OCI-LY3 (cell line): ENCODE data around the gene SH3RF3.

ENCODE experiments used
- H2AFZ ChIP-seq: fragments of 200-600, 300-600 bp; shearing (Covaris generic); 2 replicates; pipeline ENCODE4 v1.6.0; 2014; ENCODE audit warnings: antibody characterized with exemption, low read depth, low read length
- H3K27ac ChIP-seq: fragments of 200-600, 300-600 bp; sonication (generic); 2 replicates; pipeline ENCODE4 v1.5.1; 2014; ENCODE audit warnings: mild to moderate bottlenecking, low read length, moderate library complexity, mixed read lengths
- H3K27me3 ChIP-seq: fragments of 200-600, 300-600 bp; sonication (generic); 2 replicates; pipeline ENCODE4 v1.6.1; 2014; ENCODE audit warnings: low read depth, low read length, mixed read lengths
- H3K36me3 ChIP-seq: fragments of 200-600, 300-600 bp; sonication (generic); replicated peaks from 2 replicates; pipeline ENCODE3; 2014; ENCODE audit warnings: low read depth, low read length, mixed read lengths
- H3K4me1 ChIP-seq: fragments of 300-600, 200-600 bp; sonication (generic); 2 replicates; pipeline ENCODE4 v1.6.1; 2014; ENCODE audit warnings: low read length, mixed read lengths
- H3K4me2 ChIP-seq: fragments of 200-600, 300-600 bp; sonication (generic); 2 replicates; pipeline ENCODE4 v1.6.1; 2014; ENCODE audit warnings: low read length, mixed read lengths
- H3K4me3 ChIP-seq: fragments of 300-600, 200-600 bp; sonication (generic); 2 replicates; pipeline ENCODE4 v1.5.1; 2014; ENCODE audit warnings: antibody characterized with exemption, mild to moderate bottlenecking, low read length, moderate library complexity
- H3K79me2 ChIP-seq: fragments of 300-600, 200-600 bp; shearing (Covaris generic); 2 replicates; pipeline ENCODE4 v1.6.1; 2014; ENCODE audit warnings: mild to moderate bottlenecking, low read length, mixed read lengths
- H3K9ac ChIP-seq: fragments of 300-600, 200-600 bp; shearing (Covaris generic); 2 replicates; pipeline ENCODE4 v1.6.0; 2014; ENCODE audit warnings: mild to moderate bottlenecking, low read length, moderate library complexity
- H3K9me3 ChIP-seq: fragments of 200-600, 300-600 bp; shearing (Covaris generic); 2 replicates; pipeline ENCODE4 v1.6.1; 2014; ENCODE audit warnings: low read length, mixed read lengths; ENCODE audit not compliant: insufficient read depth
- H4K20me1 ChIP-seq: fragments of 200-600, 300-600 bp; sonication (generic); 2 replicates; pipeline ENCODE4 v1.6.1; 2016; ENCODE audit warnings: low read length, mixed read lengths; ENCODE audit not compliant: insufficient read depth
- EZH2phosphoT487 ChIP-seq: fragments of 200-600 bp; shearing (Covaris generic); IDR thresholded peaks from 2 replicates; pipeline ENCODE4 v1.6.1; 2018; ENCODE audit warnings: antibody characterized with exemption, mixed run types, low read depth
- TF ChIP-seq, protein P1 (sequence below): fragments of 200-600, 300-600 bp; sonication (generic); IDR thresholded peaks from 2 replicates; pipeline ENCODE4 v1.5.1; 2014; ENCODE audit warnings: antibody characterized with exemption, low read length, low read depth

The SH3RF3 gene

DNA sequence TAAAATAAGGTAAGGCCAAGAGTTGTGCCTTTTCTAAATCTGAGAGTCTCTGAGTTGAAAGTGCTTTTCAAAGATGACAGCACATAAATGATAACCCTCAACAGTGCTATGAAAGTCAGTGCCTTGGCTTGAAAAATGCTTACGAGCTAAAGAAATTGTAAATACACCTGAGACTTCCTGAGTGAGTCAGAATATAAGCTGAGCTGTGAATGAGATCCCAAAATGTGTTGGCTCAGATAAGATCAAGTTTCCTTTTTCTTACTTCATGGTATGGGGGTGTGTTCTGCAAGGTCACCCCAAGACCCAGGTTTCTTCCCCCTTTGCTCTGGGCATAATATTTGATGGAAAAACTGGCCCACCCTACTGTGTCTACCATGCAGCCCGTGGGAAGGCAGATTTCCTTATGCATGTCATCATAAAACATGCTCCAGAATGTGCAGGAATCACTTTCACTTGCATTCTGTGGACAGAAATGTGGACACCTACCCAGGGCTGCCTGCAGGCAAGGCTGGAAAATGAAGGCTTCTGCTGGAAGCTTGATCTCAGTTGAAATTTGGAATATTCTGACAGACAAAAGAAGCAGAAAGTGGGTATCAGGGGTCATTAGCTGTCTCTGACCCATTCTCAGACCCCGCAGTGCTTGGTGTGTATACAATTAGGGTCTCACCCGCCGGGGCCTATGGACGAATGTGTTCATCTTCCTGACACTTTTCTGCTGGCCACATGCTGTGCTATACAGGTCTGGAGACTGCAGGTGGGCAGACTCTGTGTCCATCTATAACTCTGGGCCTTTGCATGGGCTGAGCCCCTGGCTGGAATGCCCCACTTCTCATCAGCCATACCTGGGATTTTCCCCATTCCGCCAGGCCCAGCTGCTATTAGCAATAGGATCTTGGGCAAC, 212.6 kb downstream of the SH3RF3 start:
- Histone ChIP-seq H3K79me2 (no peaks in the 10 kb centered on the region), H3K27me3 (peaks cover 19% of the 10 kb centered on the region), H3K4me2 (no peak overlapping the region), H3K4me1 (no peaks in the 10 kb centered on the region), H3K9me3 (no peaks in the 10 kb centered on the region), H4K20me1 (no peaks in the 10 kb centered on the region), H3K9ac (no peak overlapping the region), H3K27ac (no peak overlapping the region), H3K36me3 (no peaks in the 10 kb centered on the region), H3K4me3 (no peak overlapping the region), H2AFZ (no peak overlapping the region)
- TF ChIP-seq, protein P1, sequence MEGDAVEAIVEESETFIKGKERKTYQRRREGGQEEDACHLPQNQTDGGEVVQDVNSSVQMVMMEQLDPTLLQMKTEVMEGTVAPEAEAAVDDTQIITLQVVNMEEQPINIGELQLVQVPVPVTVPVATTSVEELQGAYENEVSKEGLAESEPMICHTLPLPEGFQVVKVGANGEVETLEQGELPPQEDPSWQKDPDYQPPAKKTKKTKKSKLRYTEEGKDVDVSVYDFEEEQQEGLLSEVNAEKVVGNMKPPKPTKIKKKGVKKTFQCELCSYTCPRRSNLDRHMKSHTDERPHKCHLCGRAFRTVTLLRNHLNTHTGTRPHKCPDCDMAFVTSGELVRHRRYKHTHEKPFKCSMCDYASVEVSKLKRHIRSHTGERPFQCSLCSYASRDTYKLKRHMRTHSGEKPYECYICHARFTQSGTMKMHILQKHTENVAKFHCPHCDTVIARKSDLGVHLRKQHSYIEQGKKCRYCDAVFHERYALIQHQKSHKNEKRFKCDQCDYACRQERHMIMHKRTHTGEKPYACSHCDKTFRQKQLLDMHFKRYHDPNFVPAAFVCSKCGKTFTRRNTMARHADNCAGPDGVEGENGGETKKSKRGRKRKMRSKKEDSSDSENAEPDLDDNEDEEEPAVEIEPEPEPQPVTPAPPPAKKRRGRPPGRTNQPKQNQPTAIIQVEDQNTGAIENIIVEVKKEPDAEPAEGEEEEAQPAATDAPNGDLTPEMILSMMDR, result no peak
- TF ChIP-seq EZH2phosphoT487, result no peak

DNA sequence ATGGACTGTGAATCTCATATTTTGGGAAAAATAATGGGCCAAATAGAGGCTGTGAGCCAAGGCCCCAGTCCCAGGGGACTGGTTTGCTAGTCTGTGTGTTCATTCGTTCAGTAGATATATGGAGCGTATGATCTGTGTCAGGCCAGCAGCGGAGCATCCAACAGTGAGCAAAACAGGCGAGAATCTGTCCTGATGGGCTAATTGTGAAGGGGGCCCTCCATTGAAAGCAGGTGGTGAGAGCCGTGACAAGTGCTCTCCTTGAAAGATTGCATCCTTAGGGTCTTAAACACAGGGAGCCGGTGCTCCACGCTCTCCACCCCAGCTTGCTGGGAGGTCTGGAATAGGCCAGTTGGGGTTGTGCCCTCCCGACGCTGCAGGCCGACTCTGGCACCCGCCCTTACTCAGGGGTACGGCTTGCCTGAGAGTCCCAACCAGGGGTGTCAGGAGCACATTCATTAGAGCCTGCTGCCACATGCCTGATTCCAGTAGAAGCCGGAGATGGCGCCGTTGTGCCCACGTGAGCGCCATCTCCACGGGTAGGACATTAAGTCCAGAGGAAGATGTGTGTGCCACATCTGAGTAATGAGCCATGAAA, 213.3 kb downstream of the SH3RF3 start:
- TF ChIP-seq, protein P1, result no peak
- no peak for TF ChIP-seq EZH2phosphoT487
- Histone ChIP-seq H3K9me3 (no peaks in the 10 kb centered on the region), H3K4me2 (no peak overlapping the region), H3K9ac (no peak overlapping the region), H3K4me3 (no peak overlapping the region), H2AFZ (no peak overlapping the region), H3K36me3 (no peaks in the 10 kb centered on the region), H3K4me1 (no peaks in the 10 kb centered on the region), H4K20me1 (no peaks in the 10 kb centered on the region), H3K27ac (no peak overlapping the region), H3K27me3 (peaks cover 15% of the 10 kb centered on the region), H3K79me2 (no peaks in the 10 kb centered on the region)

DNA sequence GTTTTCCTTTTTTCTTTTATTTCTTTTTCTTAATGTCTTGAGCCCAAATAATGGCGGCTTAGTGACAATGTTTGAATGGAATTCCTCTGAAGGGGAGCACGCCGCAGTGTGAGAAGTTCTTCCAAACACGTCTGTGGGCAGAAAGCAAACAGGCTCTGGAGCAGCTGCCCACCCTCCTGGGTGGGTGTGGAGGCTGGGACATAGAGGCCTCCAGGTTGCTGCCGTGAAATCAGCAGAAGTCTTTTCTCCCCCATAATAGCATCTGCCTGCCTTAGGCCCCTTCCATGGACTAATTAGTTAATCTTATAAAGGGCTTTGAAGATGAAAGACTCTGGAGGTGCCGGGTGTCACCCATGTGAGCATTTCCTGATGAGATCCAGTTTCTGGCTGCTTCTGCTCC, 213.9 kb downstream of the SH3RF3 start:
- no peak overlapping the region for H3K4me2 ChIP-seq
- H3K4me3 ChIP-seq, result no peak overlapping the region
- no peaks in the 10 kb centered on the region for H3K4me1 ChIP-seq
- H3K36me3 ChIP-seq, result no peaks in the 10 kb centered on the region
- no peak for TF ChIP-seq EZH2phosphoT487
- TF ChIP-seq, protein P1, result no peak
- H3K9me3 ChIP-seq, result no peaks in the 10 kb centered on the region
- H2AFZ ChIP-seq, result no peak overlapping the region
- H4K20me1 ChIP-seq, result no peaks in the 10 kb centered on the region
- H3K9ac ChIP-seq, result no peak overlapping the region
- no peak overlapping the region for H3K27ac ChIP-seq
- peaks cover 15% of the 10 kb centered on the region for H3K27me3 ChIP-seq
- H3K79me2 ChIP-seq, result no peaks in the 10 kb centered on the region

DNA sequence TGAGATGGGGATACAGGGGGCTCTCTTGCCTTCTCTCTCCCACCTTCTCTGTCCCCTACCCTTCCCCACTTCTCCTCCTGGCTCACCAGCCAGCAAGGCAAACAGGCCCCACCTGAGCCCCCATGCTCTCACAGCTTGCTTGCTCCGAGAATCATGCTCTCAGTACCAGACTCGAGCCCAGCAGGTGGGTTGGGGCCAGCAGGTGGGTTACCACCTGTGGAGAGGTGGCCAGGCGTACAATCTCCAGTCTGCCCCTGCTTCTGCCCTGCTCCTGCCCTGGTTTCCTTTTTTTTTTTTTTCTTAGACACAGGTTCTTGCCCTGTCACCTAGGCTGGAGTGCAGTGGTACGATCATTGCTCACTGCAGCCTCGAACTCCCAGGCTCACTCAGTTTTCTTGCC, 214.5 kb downstream of the SH3RF3 start:
- Histone ChIP-seq H3K27ac (no peak overlapping the region), H4K20me1 (no peaks in the 10 kb centered on the region), H3K9ac (no peak overlapping the region), H3K4me2 (no peak overlapping the region), H3K9me3 (no peaks in the 10 kb centered on the region), H3K4me3 (no peak overlapping the region), H3K36me3 (no peaks in the 10 kb centered on the region), H3K27me3 (peaks cover 15% of the 10 kb centered on the region), H3K4me1 (no peaks in the 10 kb centered on the region), H3K79me2 (no peaks in the 10 kb centered on the region), H2AFZ (no peak overlapping the region)
- TF ChIP-seq, protein P1, result no peak
- TF ChIP-seq EZH2phosphoT487, result no peak
